Measurements from ENCODE around the gene MYCBP2.
A peak's percentile ranks its signal among the peaks of the same experiment; 100 is the strongest.

The MYCBP2 gene

GRCh38 chr13:77171451-77171850 is 155.4 kb downstream of the MYCBP2 start (continued):
- TF ChIP-seq, protein P1, sequence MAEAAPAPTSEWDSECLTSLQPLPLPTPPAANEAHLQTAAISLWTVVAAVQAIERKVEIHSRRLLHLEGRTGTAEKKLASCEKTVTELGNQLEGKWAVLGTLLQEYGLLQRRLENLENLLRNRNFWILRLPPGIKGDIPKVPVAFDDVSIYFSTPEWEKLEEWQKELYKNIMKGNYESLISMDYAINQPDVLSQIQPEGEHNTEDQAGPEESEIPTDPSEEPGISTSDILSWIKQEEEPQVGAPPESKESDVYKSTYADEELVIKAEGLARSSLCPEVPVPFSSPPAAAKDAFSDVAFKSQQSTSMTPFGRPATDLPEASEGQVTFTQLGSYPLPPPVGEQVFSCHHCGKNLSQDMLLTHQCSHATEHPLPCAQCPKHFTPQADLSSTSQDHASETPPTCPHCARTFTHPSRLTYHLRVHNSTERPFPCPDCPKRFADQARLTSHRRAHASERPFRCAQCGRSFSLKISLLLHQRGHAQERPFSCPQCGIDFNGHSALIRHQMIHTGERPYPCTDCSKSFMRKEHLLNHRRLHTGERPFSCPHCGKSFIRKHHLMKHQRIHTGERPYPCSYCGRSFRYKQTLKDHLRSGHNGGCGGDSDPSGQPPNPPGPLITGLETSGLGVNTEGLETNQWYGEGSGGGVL (tag by site-specific recombination; IDR thresholded peaks at IDR 0.05): no peak
- TF ChIP-seq ZNF747 (tag by site-specific recombination; IDR thresholded peaks at IDR 0.05): no peak
- no peak for TF ChIP-seq ZNF239 (tag by site-specific recombination; IDR thresholded peaks at IDR 0.05)

DNA sequence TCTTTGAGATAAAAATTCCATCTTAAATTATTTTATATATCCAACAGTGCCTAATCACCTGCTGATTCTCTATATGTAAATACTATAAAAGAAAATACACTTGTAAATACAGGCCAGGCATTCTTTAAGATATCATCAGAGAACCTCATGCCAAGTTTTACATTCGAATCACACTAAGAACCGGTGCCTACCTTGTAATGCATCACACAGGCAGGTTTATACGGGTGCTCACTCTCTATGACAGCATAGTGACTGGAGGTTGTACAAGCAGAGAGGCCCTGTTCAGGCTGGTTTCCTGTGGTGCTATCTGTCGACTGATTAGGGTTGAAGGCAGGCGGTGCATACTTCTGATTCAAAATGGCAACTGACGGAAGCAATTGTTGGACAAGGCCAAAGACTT is 158.7 kb downstream of the MYCBP2 start:
- no peaks in the 10 kb centered on the region for H3K9me3 ChIP-seq (ENCODE audit: control insufficient read depth, insufficient read depth, low read depth, low read length)
- ChIA-PET POLR2A (no interaction called here), CTCF (no interaction called here)

DNA sequence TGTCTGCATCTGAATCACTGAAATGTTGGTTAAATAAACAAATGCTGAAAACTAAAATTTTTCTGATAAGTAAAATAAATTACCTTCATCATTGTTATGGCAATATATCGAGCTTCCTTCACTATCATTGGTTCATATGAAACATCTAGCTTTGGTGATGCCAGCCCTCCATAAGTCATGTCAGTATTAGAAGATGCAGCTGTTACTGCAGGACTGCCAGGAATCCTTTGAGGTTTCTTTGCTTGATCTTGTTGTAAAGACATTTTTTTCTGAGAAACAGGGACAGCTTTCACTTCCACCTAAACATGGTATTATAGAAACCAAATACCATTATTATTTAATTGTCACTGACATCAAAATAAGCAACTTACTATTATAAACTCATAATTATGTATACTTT is 176.2 kb downstream of the MYCBP2 start:
- POLR2A ChIA-PET: no interaction called here
- Histone ChIP-seq H3K4me1 (ENCODE audit: control insufficient read depth, insufficient read depth, low read length) (no peaks in the 10 kb centered on the region), H3K4me3 (ENCODE audit: low read depth, low read length) (no peak overlapping the region), H3K9me3 (ENCODE audit: control insufficient read depth, insufficient read depth, low read depth, low read length) (no peaks in the 10 kb centered on the region), H3K36me3 (ENCODE audit: control insufficient read depth in 2 of 2, insufficient read depth in 1 of 2, low read length in 2 of 2) (peaks cover 0 to 41% of the 10 kb centered on the region in 2 experiments; a peak in 1 of 3 replicates), H3K27ac (ENCODE audit: extremely low read depth, low read depth, low read length) (no peak overlapping the region)
- CTCF ChIA-PET: no interaction called here
- TF ChIP-seq, protein P2, sequence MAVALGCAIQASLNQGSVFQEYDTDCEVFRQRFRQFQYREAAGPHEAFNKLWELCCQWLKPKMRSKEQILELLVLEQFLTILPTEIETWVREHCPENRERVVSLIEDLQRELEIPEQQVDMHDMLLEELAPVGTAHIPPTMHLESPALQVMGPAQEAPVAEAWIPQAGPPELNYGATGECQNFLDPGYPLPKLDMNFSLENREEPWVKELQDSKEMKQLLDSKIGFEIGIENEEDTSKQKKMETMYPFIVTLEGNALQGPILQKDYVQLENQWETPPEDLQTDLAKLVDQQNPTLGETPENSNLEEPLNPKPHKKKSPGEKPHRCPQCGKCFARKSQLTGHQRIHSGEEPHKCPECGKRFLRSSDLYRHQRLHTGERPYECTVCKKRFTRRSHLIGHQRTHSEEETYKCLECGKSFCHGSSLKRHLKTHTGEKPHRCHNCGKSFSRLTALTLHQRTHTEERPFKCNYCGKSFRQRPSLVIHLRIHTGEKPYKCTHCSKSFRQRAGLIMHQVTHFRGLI (tag by site-specific recombination; IDR thresholded peaks at IDR 0.05): no peak
- TF ChIP-seq ZNF596 (tag by site-specific recombination; IDR thresholded peaks at IDR 0.05): no peak
- TF ChIP-seq ZNF791 (tag by site-specific recombination; IDR thresholded peaks at IDR 0.05): no peak
- no peak for TF ChIP-seq KLF9 (tag by site-specific recombination; IDR thresholded peaks at IDR 0.05; ENCODE audit: low read depth)
- TF ChIP-seq ZNF677 (tag by site-specific recombination; IDR thresholded peaks at IDR 0.05): no peak
- no peak for TF ChIP-seq HOXA7 (CRISPR knock-in tag; IDR thresholded peaks at IDR 0.05; ENCODE audit: borderline replicate concordance)
- no peak for TF ChIP-seq ZNF548 (tag by site-specific recombination; IDR thresholded peaks at IDR 0.05)
- TF ChIP-seq, protein P3, sequence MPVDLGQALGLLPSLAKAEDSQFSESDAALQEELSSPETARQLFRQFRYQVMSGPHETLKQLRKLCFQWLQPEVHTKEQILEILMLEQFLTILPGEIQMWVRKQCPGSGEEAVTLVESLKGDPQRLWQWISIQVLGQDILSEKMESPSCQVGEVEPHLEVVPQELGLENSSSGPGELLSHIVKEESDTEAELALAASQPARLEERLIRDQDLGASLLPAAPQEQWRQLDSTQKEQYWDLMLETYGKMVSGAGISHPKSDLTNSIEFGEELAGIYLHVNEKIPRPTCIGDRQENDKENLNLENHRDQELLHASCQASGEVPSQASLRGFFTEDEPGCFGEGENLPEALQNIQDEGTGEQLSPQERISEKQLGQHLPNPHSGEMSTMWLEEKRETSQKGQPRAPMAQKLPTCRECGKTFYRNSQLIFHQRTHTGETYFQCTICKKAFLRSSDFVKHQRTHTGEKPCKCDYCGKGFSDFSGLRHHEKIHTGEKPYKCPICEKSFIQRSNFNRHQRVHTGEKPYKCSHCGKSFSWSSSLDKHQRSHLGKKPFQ (tag by site-specific recombination; IDR thresholded peaks at IDR 0.05): no peak
- no peak for TF ChIP-seq GLI4 (tag by site-specific recombination; IDR thresholded peaks at IDR 0.05)
- TF ChIP-seq ZNF114 (tag by site-specific recombination; IDR thresholded peaks at IDR 0.05): no peak
- TF ChIP-seq, protein P1 (tag by site-specific recombination; IDR thresholded peaks at IDR 0.05): no peak
- TF ChIP-seq ZSCAN23 (tag by site-specific recombination; IDR thresholded peaks at IDR 0.05): no peak
- TF ChIP-seq ZNF366 (tag by site-specific recombination; conservative IDR thresholded peaks at IDR 0.05): no peak
- TF ChIP-seq BCL11B (tag by site-specific recombination; IDR thresholded peaks at IDR 0.05; ENCODE audit: low read depth): no peak

More for the DNA sequence above, 158.7 kb downstream of the MYCBP2 start:
- peaks cover 0 to 68% of the 10 kb centered on the region in 2 experiments; a peak in 1 of 3 replicates for H3K36me3 ChIP-seq (ENCODE audit: control insufficient read depth in 2 of 2, insufficient read depth in 1 of 2, low read length in 2 of 2)
- H3K27ac ChIP-seq (ENCODE audit: extremely low read depth, low read depth, low read length): no peak overlapping the region
- H3K4me3 ChIP-seq (ENCODE audit: low read depth, low read length): no peak overlapping the region
- no peaks in the 10 kb centered on the region for H3K4me1 ChIP-seq (ENCODE audit: control insufficient read depth, insufficient read depth, low read length)
- TF ChIP-seq ZNF10 (tag by site-specific recombination; IDR thresholded peaks at IDR 0.05) (0 out of 2 replicates have a peak, but pooled peaks have one; percentile 39), ZNF658 (tag by site-specific recombination; IDR thresholded peaks at IDR 0.05) (no peak)

All from HEK293 (cell line).